Mucosa of descending colon (tissue), 3 donors: ENCODE results near the gene ASS1. TPM values are rescaled to one million over a fixed set of nuclear protein-coding genes. Genes with fewer than 3 reads are reported as not detected.
"Not testable (repeated sequence)": the region's sequence is repeated elsewhere in the genome, so short reads cannot be mapped to it uniquely, and the experiment has no call there.

Experiments
- ATAC-seq: fragments of 200-7000 bp; cut with Tn5 transposase; one replicate; pipeline ENCODE4 v1.9.1; 2020; ENCODE audit warnings: mild to moderate bottlenecking, moderate library complexity
- DNase-seq, 3 donors: peaks; one replicate each; pipeline ENCODE4 v3.0.0-alpha.2; 2020
- H3K36me3 ChIP-seq: fragments of 200-600 bp; one replicate; pipeline ENCODE4 v1.8.0; 2021; ENCODE audit warnings: low read depth, mild to moderate bottlenecking
- H3K4me1 ChIP-seq: fragments of 200-600 bp; one replicate; pipeline ENCODE4 v1.8.0; 2021; ENCODE audit warnings: low read depth, mild to moderate bottlenecking
- H3K4me3 ChIP-seq: fragments of 200-600 bp; one replicate; pipeline ENCODE4 v1.8.0; 2021; ENCODE audit warnings: mild to moderate bottlenecking
- H3K9me3 ChIP-seq: fragments of 200-600 bp; one replicate; pipeline ENCODE4 v1.8.0; 2021; ENCODE audit warnings: mild to moderate bottlenecking
- CTCF ChIP-seq: fragments of 200-600 bp; IDR thresholded peaks from one replicate; pipeline ENCODE4 v1.8.0; 2022; ENCODE audit warnings: antibody characterized with exemption, mild to moderate bottlenecking
- intact Hi-C, 2 donors: fragments of 100-400 bp; cut with DNase I in 1 of 2; cut with micrococcal nuclease in 1 of 2; formaldehyde crosslinking; loops; one replicate each; pipeline versions ENCODE4 v1.11.0 to v1.11.1; 2022; cut with DNase I, micrococcal nuclease
- total RNA-seq, 3 donors: library from RNA; stranded (reverse); fragmentation: NEBNext Ultra II Directional in 2 of 3; extraction: Animal tissue kit (Norgen Biotek cat#: 25700) in 2 of 3; gene quantifications; one replicate each; pipeline versions ENCODE4 v1.2.1 to v1.2.4, GENCODE V29; 2021 to 2023
- donor health status: DM: no; HTN: no; CAD: no; lungs with moderate emphysema.
- donor health status: DM: no; HTN: no; CAD: no.
- donor health status: DM: no; HTN: yes; CAD: no.

The ASS1 gene
- total RNA-seq, 3 donors from 2014 or later, result 221 to 410 (median 408) TPM

GRCh38 chr9:130431536-130432303 lies 13.0 kb upstream of the ASS1 start:
- DNase-seq (peak in 2 of 3 donors; percentile 17 to 31), ATAC-seq (no peak)
- Histone ChIP-seq H3K4me1 (peaks cover 19% of the 10 kb centered on the region), H3K36me3 (no peaks in the 10 kb centered on the region), H3K4me3 (no peak overlapping the region), H3K9me3 (peaks cover 7% of the 10 kb centered on the region)
- no peak for TF ChIP-seq CTCF
- intact Hi-C loops, result no loop called here

- Histone ChIP-seq H3K4me1 (peaks cover 12% of the 10 kb centered on the region), H3K4me3 (no peak overlapping the region), H3K9me3 (peaks cover 7% of the 10 kb centered on the region), H3K36me3 (no peaks in the 10 kb centered on the region)
- DNase-seq (peak in 1 of 3 donors; percentile 52), ATAC-seq (peak; percentile 62)
- no peak for TF ChIP-seq CTCF
- intact Hi-C loops, result no loop called here
Observed at GRCh38 chr9:130432362-130432761, 12.4 kb upstream of the ASS1 start.

- peak; percentile 55 for ATAC-seq
- DNase-seq, result peak in 1 of 3 donors; percentile 45
- Histone ChIP-seq H3K4me3 (no peak overlapping the region), H3K4me1 (peaks cover 11% of the 10 kb centered on the region), H3K36me3 (no peaks in the 10 kb centered on the region), H3K9me3 (peaks cover 7% of the 10 kb centered on the region)
- intact Hi-C loops, result no loop called here
- no peak for TF ChIP-seq CTCF
Observed at GRCh38 chr9:130432796-130433167, 12.0 kb upstream of the ASS1 start.

- Histone ChIP-seq H3K4me1 (peaks cover 11% of the 10 kb centered on the region), H3K36me3 (no peaks in the 10 kb centered on the region), H3K4me3 (no peak overlapping the region), H3K9me3 (peaks cover 7% of the 10 kb centered on the region)
- peak in 2 of 3 donors; percentile 58 to 64 for DNase-seq
- peak; percentile 87 for ATAC-seq
- TF ChIP-seq CTCF, result peak; percentile 53
- intact Hi-C loops, result no loop called here
Observed at GRCh38 chr9:130433168-130433946, 11.4 kb upstream of the ASS1 start.

GRCh38 chr9:130433947-130434262 lies 10.9 kb upstream of the ASS1 start:
- peaks cover 11% of the 10 kb centered on the region for H3K4me1 ChIP-seq
- no peak for TF ChIP-seq CTCF
- DNase-seq (no peak), ATAC-seq (no peak)
- no peaks in the 10 kb centered on the region for H3K36me3 ChIP-seq
- H3K4me3 ChIP-seq, result no peak overlapping the region
- intact Hi-C loops, result no loop called here
- H3K9me3 ChIP-seq, result peaks cover 7% of the 10 kb centered on the region

GRCh38 chr9:130434656-130435055 lies 10.1 kb upstream of the ASS1 start:
- DNase-seq, ATAC-seq, H3K36me3 ChIP-seq, H3K9me3 ChIP-seq, intact Hi-C loops, H3K4me3 ChIP-seq: not testable (repeated sequence)
- H3K4me1 ChIP-seq, result peaks cover 11% of the 10 kb centered on the region
